KG1 (cell line): ENCODE measurements around the gene CDH23.

Experiments
- DNase-seq: peaks from one replicate; lab custom pipeline; 2025; lab: John Stamatoyannopoulos, UW

CDH23 gene

GRCh38 chr10:71605263-71605962, 208.7 kb downstream of the CDH23 start:
- no peak for DNase-seq

- DNase-seq = no peak
Measured at GRCh38 chr10:71606257-71607081, 209.7 kb downstream of the CDH23 start.

DNA sequence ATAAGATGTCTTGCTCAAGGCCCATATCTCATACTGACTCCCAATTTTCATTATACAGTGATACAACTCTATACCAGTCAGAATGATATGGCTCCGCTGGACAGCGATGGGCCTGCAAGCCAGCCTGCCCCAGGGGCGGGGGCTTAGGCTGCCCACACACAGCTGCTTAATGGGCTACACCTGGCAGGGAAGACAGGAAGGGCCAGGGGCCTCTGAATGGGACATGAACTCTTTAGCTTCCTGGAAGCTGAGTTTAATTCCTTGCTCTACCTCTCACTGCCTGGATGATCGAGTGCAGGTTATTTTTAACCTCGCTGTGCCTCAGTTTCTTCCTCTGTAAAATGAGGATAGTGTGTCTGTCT, 210.3 kb downstream of the CDH23 start:
- no peak for DNase-seq

DNA sequence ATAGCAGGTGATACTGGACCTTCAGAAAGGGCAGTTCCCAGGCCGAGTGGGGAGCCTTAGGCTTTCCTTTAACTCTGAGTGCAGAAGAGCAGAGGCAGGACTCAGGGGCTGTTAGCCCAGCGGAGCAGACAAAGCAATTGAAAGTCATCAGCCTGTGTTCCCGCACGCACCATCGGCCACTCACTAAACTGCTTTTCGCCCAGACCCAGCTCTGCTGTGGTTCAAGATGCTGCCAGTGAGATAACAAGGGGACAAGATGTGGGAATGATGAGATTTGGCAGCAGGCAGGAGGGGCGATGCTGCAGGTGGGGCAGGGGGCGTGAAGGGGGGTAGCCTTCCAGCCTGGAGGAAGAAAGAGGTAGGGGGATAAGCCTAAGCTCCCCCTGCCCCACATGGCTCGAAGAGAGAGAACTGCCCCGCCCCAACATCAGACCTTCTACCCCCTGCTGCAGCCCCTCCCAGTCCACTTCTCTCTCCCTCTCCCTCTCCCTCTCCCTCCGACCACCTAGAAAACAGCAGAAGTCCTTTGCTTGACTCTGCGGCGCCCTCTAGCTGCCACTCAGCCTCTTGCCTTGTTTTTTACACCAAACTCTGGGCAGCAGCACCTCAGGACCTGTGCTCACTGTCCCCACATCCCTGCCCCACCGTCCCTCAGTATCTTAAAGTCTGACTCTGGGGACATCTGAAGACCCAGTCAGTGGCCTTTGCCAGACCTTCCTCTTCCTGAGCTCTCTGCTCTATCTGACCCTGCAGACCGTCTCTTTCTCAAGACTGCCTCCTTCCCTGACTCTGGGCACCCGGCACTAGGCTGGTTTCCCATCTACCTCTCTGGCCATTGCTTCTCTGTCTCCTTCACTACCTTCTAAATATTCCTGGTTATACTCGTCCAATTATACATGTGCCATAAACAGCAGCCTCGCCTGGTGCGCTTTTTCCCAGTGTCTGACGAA, 212.4 kb downstream of the CDH23 start:
- DNase-seq = peak; percentile 51

GRCh38 chr10:71610651-71611050, 213.9 kb downstream of the CDH23 start:
- no peak for DNase-seq

DNA sequence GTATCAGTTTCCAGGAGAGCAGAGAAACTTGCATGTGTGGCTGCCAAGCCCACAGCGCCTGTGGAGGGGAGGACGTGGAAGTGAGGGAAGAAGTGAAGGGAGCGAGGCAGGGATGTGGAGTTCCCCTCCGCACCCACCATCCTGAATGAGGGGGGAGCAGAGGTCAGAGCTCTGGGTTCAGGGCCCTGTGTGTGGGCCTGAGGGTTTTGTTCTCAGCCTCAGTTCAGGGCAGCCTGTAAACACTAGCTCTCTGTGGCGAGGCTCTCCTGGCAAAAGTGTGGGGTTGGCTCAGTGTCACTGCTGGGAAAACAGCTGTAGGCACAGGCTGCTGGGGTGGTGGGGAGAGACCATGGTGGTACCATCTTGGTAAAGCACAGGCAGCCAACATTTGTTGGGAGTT, 214.4 kb downstream of the CDH23 start:
- DNase-seq = no peak

DNA sequence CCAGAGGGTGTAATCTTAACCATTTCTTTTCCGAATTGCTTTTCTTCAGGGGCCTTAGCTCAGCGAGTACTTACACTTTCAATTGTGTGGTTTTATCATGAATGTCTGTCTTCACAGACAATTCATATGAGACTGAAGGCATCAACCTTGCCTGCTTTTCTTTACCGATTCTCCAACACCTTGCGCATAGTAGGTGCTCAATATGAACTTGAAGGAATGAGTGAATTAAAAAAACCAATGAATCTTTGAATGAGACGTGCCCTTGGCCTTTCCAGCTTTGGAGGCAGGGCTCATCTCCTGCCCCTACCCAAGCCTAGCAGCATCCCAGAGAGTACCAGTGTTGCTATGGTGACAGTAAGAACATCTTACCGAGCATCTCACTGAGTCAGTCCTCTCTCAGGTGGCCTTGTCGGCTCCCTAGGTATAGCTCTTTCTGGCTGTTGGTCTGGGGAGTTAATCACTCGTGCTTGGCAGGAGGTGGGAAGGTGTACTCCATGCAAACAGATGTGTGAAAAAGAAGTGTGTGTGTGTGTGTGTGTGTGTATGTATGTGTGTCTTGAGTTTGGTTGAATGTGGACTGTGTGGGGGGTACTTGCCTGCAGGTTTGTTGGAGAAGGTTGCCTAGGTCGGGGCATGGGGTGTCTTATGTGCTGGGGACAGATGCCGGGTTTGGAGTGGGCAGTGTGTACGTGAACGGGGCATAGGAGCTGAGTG, 215.1 kb downstream of the CDH23 start:
- no peak for DNase-seq

DNA sequence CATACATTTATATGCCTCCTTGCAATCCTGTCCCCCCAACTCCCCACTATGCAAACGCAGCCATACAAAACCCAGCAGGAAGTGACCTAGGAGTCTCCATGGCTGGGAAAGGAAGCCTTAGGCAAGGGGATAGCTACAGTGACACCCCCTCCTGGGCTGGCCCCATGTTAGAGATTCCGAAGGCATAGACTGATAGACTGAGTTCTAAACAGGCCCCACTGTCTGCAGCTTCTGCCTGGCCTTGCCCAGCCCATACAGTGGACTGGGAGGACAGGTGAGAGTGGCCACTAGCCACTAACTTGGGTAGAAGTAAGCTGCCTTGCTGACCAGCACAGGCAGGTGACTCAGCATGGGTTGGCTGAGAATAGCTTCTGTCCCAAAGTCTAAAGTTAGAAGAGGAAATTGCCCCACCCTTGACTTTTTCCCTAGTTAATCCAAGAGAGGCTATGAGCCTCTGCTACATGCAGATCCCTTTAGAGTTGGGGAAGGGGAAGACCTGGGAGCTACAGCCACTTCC, 216.6 kb downstream of the CDH23 start:
- DNase-seq = no peak

GRCh38 chr10:71613877-71614276, 217.2 kb downstream of the CDH23 start:
- DNase-seq = no peak

- DNase-seq = no peak
Measured at GRCh38 chr10:71614946-71615345, 218.2 kb downstream of the CDH23 start.

GRCh38 chr10:71615538-71616329, 219.0 kb downstream of the CDH23 start:
- no peak for DNase-seq

- no peak for DNase-seq
Measured at GRCh38 chr10:71616817-71617654, 220.3 kb downstream of the CDH23 start.

DNA sequence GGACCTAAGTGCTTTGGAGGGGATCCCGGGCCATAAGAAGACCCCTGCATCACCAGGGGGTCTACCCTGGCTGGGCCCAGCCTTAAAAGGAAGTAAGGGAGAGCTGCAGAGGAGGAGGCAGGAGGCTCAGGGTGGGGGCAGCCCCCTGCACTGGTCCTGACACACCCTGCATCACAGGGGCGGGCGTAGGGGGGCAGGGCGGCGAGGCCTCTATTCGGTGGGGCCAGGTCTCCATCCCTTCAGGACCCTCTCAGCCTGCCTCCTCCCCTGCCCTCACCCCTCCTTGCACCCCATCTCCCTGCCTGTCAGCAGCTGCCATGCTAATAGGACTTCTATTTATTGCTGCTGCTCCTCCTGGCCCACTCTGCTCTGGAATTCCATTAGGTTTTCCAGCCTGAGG, 221.5 kb downstream of the CDH23 start:
- DNase-seq = no peak

DNA sequence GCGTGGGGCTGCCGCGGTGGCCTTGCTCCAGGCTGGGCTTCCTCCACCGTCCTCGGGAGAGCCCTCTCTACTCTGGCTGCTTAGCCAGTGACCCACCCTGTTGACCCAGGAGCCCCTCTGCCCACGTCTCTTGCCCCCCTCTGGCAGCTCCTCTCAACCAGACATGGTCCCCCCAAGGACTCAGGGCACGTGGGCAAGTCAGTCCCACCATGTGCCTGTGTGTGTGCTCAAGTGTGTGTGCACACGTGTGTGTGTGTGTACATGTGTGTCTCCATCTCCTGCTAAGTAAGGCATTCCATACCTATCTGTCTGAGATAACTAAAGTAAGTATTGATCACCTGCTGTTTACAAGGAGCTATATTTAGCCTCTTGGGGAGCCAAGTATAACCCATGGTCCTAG, 221.9 kb downstream of the CDH23 start:
- DNase-seq = no peak

GRCh38 chr10:71620642-71621041, 223.9 kb downstream of the CDH23 start:
- no peak for DNase-seq

DNA sequence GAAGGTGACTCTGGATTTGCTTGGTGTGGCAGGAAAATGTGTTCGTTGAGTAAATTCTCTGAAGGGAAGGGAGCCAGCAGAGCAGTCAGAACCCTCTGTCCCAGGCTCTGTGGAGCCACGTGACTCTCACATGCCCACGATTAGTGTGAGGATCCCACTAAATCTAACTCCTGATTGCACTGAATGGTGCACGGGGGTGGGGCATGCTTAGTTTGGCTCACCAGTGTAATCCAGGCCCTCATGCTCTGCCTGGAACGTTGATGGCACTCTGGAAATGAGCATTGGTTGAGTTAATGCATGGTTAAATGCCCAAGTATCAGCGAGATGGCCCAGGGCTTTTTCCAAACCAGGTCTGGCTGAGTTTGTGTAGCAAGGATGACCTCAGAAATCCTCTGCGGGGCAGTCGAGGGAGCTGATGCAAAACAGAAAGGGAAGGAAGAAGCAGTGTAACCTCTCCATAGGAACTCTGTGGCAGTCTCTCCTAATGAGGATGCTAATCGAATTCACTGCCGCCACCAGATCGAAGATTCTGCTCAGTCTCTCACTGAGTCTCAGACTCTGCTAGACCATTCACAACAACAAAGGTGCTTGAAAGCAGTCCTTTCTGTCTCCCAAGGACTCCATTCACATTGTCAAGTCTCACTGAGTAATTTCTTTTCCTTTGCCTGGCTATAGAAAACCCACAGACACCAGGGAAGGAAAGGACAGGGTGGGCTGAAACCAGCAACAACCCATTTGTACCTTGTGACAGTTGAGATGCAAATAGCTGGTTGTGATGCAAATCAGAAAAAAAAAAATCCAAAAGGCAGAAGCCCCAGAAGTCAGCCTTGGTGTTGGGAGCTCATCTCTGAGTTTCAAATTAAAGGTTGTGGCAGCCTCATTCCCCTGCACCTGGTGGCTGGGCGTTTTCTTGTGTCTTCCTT, 224.8 kb downstream of the CDH23 start:
- no peak for DNase-seq

DNA sequence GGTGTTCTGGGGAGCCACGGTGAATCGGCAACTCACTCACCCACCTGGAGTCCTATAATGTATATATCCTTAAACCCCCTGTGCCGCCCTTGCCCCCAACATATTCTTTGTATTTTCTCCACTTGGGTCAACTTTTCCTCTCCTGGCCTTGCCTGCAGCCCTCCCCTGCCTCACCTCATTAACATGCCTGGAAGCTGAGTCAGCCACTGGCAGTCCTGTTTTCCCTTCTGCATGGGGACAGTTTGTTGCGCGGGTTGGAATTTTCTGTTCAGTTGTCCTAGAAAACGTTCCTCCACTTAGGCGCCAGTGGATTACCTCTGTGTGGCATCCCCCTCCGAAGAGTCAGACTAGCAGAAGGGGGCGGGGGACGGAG, 225.4 kb downstream of the CDH23 start:
- no peak for DNase-seq

- no peak for DNase-seq
Measured at GRCh38 chr10:71622616-71623015, 225.9 kb downstream of the CDH23 start.
